ENCODE data around the gene GLI3. TPM values are rescaled to one million over a fixed set of nuclear protein-coding genes. Genes with fewer than 3 reads are reported as not detected.

The GLI3 gene
- total and polyA plus RNA-seq, 2 of the 4 experiments (the other 2 are of a cell fraction) = 1.3 to 3.9 TPM

DNA sequence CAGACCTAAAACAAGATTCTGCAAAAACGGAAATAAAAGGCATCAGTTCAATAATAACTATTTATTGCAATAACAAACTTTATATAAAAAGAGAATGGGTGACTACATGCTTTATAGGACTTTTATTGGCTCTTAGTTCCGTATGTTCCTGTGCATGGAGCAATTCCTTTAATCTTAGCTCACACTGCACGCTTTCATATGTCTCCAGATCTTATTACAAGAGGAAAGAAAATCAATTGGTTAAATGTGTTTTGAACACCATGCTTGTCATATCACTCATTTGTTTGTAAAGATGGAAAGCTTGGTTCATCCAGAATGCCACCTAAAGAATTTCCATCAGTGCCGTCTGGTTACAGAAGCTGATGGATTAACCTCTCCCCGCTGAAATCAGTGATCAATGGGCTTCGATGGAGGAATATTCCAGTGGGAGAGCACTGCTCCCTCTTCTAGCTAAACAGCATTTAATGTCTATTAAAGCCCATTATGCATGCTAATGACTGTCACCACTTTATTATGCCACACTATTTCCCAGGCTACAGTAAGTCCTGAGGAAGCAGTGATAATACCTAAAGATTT is 210.3 kb downstream of the GLI3 start:
- Histone ChIP-seq H2AK5ac (ENCODE audit: low read depth, low read length) (no peak overlapping the region), H3K4me1 (ENCODE audit: control insufficient read depth, insufficient read depth, low read length) (no peaks in the 10 kb centered on the region), H4K5ac (ENCODE audit: low read depth, low read length) (no peak overlapping the region), H3K9me1 (ENCODE audit: insufficient read depth, low read length) (peaks cover 3% of the 10 kb centered on the region; the same call in 1 of the 2 replicates), H3K79me1 (ENCODE audit: low read depth in 1 of 2, low read length in 2 of 2) (no peaks in the 10 kb centered on the region), H3K4me2 (ENCODE audit: low read depth, low read length) (no peak overlapping the region), H2BK5ac (ENCODE audit: low read depth, low read length, poor library complexity, severe bottlenecking) (no peak overlapping the region), H4K8ac (ENCODE audit: low read depth in 2 of 2, low read length in 2 of 2) (no peak overlapping the region), H3K4me3 (ENCODE audit: insufficient read depth, low read depth, low read length) (no peak overlapping the region), H2AK9ac (replicated peaks; ENCODE audit: low read depth, low read length, poor library complexity) (no peak overlapping the region), H2AFZ (replicated peaks; ENCODE audit: low read length, poor library complexity) (no peak overlapping the region), H4K20me1 (ENCODE audit: insufficient read depth, low read length) (no peaks in the 10 kb centered on the region), H3K9me3 (ENCODE audit: control insufficient read depth, insufficient read depth, low read length) (no peaks in the 10 kb centered on the region), H3K56ac (ENCODE audit: extremely low read depth, insufficient read depth, low read length) (no peak overlapping the region), H4K91ac (ENCODE audit: insufficient read depth, low read depth, low read length) (no peak overlapping the region), H3K18ac (ENCODE audit: low read depth, low read length) (no peak overlapping the region), H3K9ac (ENCODE audit: low read depth, low read length) (no peak overlapping the region), H2BK20ac (ENCODE audit: low read depth, low read length) (no peak overlapping the region), H2BK15ac (ENCODE audit: low read depth, low read length) (no peak overlapping the region), H3K27ac (ENCODE audit: insufficient read depth, low read length) (no peak overlapping the region), H3K4ac (ENCODE audit: low read depth, low read length) (no peak overlapping the region), H3K36me3 (ENCODE audit: control insufficient read depth, insufficient read depth, low read length) (peaks cover 30% of the 10 kb centered on the region), H3K14ac (replicated peaks; ENCODE audit: low read depth, low read length) (no peak overlapping the region), H2BK120ac (ENCODE audit: low read depth, low read length) (no peak overlapping the region), H3K27me3 (ENCODE audit: control insufficient read depth, insufficient read depth, low read length) (no peaks in the 10 kb centered on the region), H3K23ac (ENCODE audit: low read depth, low read length) (no peak overlapping the region)
- ATAC-seq (ENCODE audit: low read depth) = no peak
- intact Hi-C loops (cut with micrococcal nuclease) = no loop called here
- POLR2A ChIA-PET (ENCODE audit: unreplicated experiment) = no interaction called here
- DNase-seq = no peak
- no CpG with 5 or more reads among the region's 6 CpGs for WGBS, 2 experiments (ENCODE audit: extremely low coverage in 2 of 2, insufficient read length in 1 of 2)
- TF ChIP-seq MAFK (IDR thresholded peaks at IDR 0.05; ENCODE audit: low read depth, low read length) = no peak
- CTCF ChIA-PET = no interaction called here
- dilution Hi-C loops (cut with HindIII; ENCODE audit: low sequenced_read_pairs, unreplicated experiment) = no loop called here
- BruUV-seq (replicated peaks) = no TSS peak
- in situ Hi-C loops (cut with MboI; ENCODE audit: low sequenced_read_pairs) = no loop called here

All from IMR-90 (cell line).